ENCODE data around the gene EZH2. TPM values are rescaled to one million over a fixed set of nuclear protein-coding genes. Genes with fewer than 3 reads are reported as not detected.

The EZH2 gene
- total RNA-seq, 2 donors from 2014 or later, result 0.26 to 0.98 TPM

DNA sequence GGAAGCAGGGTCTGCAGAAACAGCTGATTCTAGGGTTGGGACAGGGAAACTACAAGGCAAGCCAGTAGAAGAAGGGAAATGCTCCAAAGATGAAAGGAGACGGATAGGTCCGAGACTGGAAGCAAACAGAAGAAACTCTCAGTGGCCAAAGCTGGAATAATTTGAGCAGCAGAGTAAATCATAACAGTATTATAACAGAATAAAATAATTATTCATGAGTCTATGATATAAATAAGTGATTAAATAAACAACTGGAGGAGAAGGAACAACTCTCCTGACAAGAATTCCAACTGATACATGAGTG is 27.6 kb downstream of the EZH2 start:
- Histone ChIP-seq H3K9me3 (no peaks in the 10 kb centered on the region), H3K27ac (no peak overlapping the region), H3K4me3 (no peak overlapping the region), H3K4me1 (no peaks in the 10 kb centered on the region), H3K27me3 (no peaks in the 10 kb centered on the region), H3K36me3 (no peaks in the 10 kb centered on the region)
- TF ChIP-seq, protein P1, sequence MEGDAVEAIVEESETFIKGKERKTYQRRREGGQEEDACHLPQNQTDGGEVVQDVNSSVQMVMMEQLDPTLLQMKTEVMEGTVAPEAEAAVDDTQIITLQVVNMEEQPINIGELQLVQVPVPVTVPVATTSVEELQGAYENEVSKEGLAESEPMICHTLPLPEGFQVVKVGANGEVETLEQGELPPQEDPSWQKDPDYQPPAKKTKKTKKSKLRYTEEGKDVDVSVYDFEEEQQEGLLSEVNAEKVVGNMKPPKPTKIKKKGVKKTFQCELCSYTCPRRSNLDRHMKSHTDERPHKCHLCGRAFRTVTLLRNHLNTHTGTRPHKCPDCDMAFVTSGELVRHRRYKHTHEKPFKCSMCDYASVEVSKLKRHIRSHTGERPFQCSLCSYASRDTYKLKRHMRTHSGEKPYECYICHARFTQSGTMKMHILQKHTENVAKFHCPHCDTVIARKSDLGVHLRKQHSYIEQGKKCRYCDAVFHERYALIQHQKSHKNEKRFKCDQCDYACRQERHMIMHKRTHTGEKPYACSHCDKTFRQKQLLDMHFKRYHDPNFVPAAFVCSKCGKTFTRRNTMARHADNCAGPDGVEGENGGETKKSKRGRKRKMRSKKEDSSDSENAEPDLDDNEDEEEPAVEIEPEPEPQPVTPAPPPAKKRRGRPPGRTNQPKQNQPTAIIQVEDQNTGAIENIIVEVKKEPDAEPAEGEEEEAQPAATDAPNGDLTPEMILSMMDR (IDR thresholded peaks at IDR 0.05), result peak in 1 of 2 donors; percentile 27
- no peak for DNase-seq (ENCODE audit: low spot score)

DNA sequence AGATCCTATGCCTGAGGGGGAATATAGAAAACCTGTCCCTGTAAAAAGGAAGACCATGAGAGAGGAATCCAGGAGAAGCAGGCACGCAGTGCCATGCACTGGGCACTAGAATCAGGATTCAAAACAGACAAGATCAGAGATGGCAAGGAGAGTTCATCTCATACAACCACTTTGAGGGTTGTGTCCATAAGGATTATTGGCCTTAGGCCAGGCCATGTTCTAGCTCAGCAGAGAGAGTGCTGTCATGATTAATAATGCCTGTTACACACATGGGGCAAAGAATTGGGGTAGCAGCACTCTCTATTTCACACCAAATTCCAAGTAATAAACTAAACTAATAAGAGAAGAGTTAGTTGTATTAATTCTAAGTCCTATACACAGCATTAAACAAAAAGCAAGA is 29.1 kb downstream of the EZH2 start:
- Histone ChIP-seq H3K27ac (no peak overlapping the region), H3K4me3 (no peak overlapping the region), H3K27me3 (no peaks in the 10 kb centered on the region), H3K36me3 (no peaks in the 10 kb centered on the region), H3K9me3 (no peaks in the 10 kb centered on the region), H3K4me1 (no peaks in the 10 kb centered on the region)
- TF ChIP-seq, protein P1 (IDR thresholded peaks at IDR 0.05), result no peak
- no peak for DNase-seq (ENCODE audit: low spot score)

GRCh38 chr7:148852272-148852671 is 31.8 kb downstream of the EZH2 start:
- Histone ChIP-seq H3K9me3 (no peaks in the 10 kb centered on the region), H3K4me1 (no peaks in the 10 kb centered on the region), H3K4me3 (no peak overlapping the region), H3K36me3 (no peaks in the 10 kb centered on the region), H3K27ac (no peak overlapping the region), H3K27me3 (no peaks in the 10 kb centered on the region)
- TF ChIP-seq, protein P1 (IDR thresholded peaks at IDR 0.05), result no peak
- no peak for DNase-seq (ENCODE audit: low spot score)

- Histone ChIP-seq H3K4me1 (no peaks in the 10 kb centered on the region), H3K4me3 (no peak overlapping the region), H3K36me3 (no peaks in the 10 kb centered on the region), H3K9me3 (no peaks in the 10 kb centered on the region), H3K27ac (no peak overlapping the region), H3K27me3 (no peaks in the 10 kb centered on the region)
- DNase-seq (ENCODE audit: low spot score), result no peak
- TF ChIP-seq, protein P1 (IDR thresholded peaks at IDR 0.05), result no peak
These were observed 33.5 kb downstream of the EZH2 start for GRCh38 chr7:148850564-148850963.

DNA sequence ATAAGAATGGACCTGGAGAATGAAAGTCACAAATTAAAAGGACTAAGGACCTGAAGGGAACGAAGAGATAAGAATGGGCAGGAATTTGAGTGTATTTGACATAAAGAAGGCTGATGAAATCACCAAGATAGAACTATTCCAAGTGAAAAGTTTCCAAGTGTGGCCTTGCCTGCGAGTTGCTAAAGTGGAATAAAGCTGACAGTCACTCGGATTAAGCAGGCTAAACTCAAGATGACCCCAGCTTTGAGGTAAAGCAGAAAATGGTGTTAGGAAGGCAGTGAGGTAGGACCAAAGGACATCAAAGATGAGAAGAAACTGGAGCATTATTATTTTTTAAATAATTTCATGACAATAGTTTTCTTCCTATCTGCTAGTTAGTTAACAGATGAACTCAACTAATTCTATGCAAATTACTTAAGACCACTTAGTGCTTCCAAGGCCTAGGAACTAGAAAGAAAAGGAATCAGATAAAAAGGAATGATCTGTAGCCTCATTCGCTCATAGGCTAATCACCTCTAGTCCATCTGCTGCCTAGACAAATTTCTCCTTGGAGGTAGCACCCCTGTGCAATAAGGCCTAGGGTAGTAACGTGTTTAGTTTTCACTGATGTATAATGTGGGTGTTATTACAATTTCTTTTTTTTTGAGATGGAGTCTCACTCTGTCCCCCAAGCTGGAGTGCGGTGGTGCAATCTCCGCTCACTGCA is 34.5 kb downstream of the EZH2 start:
- Histone ChIP-seq H3K9me3 (no peaks in the 10 kb centered on the region), H3K36me3 (no peaks in the 10 kb centered on the region), H3K27ac (no peak overlapping the region), H3K27me3 (no peaks in the 10 kb centered on the region), H3K4me1 (no peaks in the 10 kb centered on the region), H3K4me3 (no peak overlapping the region)
- TF ChIP-seq, protein P1 (IDR thresholded peaks at IDR 0.05), result no peak
- no peak for DNase-seq (ENCODE audit: low spot score)
